CD4-positive, alpha-beta T cell treated with Interferon alpha-2 for 1 hour (primary cell): ENCODE data around the gene SEC16A.

Experiments
- DNase-seq, 2 donors: peaks; one replicate each; pipeline ENCODE4 v3.0.0-alpha.2; 2020 to 2022

Gene SEC16A

DNA sequence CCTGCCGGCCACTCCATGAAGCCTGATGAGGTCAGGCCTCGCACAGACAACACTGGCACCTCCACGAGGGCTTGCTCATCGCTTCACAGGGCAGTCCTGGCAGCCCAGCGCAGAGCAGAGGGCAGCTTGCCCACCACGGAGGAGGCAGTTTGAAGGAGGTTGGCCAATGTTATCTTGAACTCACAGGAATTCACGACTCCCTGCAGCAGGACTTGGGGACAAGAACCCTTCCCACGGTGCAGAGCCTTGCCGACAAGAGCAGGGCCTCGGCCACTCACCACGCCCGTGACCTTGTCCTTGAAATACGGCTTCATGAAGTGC, 87.9 kb downstream of the SEC16A start:
- no peak for DNase-seq

DNA sequence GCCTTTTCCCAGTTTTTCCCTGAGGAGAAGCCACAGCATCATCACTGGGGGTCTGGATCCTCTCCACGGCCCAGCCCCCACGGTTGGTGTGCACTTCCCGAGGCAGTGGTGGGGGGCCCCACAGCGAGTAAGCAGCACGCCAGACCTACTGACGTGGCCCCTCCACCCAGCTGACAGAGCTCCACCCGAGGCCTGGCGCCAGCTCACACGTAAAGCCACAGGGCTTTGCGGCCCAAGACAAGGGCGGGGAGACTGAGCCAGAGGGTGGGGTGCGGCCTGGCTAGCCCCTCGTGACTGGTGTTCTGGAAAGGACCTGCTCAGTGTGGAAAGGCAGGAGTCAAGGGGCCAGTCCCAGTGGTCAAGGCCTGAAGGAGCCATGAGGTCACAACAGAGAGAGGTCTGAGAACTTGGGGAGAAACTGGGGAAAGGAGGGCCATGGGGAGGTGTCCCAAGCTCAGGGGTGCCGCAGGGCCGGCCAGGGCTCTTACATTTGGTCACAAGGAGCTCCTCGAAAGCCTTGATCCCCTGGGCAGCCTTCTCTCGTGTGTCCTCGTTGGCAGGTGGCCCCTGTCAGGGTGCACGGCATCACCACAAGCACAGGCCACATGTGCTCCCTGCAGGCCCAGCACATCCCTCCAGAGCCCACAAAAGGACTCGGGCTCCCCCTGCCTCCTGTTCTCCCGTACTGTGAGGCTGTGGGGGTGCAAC, 88.4 kb downstream of the SEC16A start:
- DNase-seq = no peak

DNA sequence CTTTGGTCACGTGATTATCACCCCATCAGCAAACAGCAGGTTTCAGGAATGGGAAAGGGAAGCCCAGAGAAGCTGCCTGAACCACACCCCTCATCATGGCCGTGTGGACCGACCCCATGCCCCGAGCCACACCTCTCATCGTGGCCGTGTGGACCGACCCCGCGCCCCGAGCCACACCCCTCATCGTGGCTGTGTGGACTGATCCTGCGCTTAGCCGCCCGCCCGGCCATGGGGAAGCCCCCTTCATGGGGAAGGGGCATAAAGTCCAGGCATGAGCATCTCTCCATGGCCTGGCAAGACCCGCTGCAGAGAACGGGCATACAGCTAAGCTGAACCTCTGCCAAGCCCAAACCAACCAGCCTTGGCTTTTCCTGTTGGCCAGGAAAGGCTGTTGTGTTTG, 89.3 kb downstream of the SEC16A start:
- DNase-seq = no peak

DNA sequence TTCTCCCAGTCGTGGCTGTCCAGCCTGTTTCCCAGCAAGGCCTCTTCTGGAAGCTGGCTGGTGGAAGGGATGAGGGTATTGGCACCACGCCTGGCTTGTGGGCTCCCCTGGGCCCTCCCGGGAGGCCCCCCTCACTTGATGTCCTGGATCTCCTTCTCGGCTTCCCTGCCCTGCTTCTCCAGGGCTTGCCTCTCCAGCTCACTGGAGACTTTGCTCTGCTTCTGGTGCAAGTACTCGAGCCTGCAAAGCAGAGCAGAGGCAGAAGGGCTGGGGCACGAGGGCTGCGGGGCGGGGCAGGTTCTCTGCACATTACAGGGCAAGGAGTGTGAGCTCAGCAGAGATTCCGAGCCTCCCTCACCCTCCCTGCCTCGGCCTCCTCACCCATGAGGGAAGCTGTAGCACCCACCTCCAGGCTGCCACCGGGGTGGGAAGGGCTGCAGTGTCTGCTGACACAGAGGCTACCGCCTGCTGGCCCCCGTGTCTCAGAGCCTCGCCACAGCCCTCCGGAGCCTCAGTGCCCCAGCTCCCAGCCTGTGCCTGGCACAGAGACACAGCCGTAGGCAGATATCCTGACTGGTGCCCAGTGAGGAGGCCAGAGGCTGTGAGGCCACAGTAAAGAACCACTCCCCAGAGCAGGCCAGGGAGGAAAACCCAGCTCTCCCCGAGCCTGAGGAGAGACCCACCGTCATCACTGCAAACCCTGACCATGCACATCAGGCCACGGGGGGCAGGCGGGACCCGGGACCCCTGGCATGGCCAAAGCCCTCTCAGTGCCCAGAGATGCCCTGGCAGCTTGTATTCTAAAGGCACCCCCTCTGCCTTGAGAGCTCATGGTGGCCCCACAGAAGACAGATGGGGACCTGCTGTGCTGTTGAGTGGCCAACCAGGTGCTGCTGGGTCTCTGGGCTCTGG, 90.0 kb downstream of the SEC16A start:
- DNase-seq = no peak

DNA sequence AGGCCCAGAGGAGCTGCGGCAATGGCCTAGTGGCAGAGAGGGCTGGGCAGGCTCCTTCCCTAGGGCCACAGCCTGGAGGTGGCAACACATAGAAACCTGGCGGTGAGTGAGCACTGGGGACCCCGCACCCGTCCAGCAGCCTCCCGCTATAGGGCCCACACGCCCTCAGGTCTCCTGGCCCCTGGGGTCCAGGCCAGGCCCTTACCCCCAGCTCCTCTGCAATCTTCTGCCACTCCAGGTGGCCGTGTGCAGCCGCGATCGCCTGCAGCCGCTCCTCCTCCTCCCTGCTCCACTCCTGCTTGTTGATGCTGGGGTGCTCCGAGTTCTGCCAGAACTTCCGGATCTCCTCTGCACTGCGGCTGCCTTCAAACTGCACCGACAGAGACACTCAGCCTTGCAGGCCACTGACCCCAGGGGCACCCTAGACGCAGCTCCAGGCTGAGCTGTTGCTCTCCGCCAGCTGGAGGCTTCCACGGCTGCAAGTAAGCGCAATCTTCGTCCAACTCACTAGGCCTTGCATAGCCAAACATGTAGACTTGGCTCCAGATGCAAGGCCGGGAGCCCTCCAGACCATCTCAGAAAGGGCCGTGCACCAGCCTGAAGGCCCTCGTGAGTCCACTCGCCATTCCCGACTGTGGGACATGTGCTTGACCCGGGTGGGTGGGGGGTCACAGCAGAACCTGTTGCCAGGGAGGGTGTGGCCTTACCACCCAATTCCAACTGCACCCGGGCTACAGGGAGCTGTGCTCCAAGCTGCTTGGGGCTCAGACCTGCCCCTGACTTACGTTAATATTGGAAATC, 90.9 kb downstream of the SEC16A start:
- no peak for DNase-seq
